ENCODE results near the gene CREM.

- TF ChIP-seq CTCF (conservative IDR thresholded peaks at IDR 0.05; ENCODE audit: low read length) (no peak), EZH2phosphoT487 (IDR thresholded peaks at IDR 0.05; ENCODE audit: borderline replicate concordance, low read depth, low read length) (no peak)
Measured at GRCh38 chr10:35167342-35167741, 40.7 kb downstream of the CREM start.
